ENCODE results near the gene TNFSF11. TPM values are rescaled to one million over a fixed set of nuclear protein-coding genes. Genes with fewer than 3 reads are reported as not detected.

The TNFSF11 gene
- total RNA-seq, 1 donor from 2014 or later: not detected

DNA sequence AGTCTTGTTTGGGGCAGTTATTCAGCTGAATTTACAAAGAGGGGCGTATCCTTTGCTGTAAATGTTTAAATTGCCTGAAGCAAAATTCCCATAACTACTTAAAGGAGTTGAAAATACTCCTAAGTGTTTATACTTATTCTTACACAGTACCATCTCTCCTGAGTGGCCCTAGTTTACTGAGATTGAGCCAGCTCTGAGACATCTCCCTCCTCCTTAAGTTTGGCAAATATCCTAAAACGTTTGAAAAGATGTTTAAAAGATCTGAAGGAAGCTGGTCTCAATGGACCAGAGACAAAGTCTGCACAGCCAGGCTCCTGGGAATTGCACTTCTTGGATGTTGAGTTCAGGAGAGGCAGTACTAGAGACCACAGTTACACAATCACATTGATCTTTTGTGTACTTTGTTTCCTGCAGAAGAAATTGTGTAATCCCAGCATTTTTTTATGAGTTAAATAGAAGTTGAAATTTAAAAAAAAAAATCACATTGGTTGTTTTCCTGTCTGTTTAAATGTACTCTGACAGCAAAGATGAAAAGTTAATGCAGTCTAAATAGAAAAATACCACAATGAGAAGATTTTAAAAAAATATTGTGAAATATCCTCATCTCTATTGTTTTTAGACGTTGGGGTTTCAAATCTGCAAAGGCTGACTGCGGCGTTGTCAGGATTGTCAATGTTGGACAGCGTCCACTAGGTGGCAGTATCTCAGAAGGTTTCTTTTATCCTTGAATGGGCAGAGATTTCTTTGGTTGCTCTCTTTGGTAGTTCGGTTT, 20.7 kb downstream of the TNFSF11 start:
- DNase-seq (ENCODE audit: missing footprints): no peak
- intact Hi-C loops (cut with DNase I): loop anchor here (10.0 kb wide), 2 partner anchors 540 to 1210 kb away; no protein-coding TSS in a partner anchor
- ATAC-seq: peak; percentile 56

- ATAC-seq (no peak), DNase-seq (ENCODE audit: missing footprints) (no peak)
- intact Hi-C loops (cut with DNase I): loop anchor here (10.0 kb wide), 2 partner anchors 540 to 1210 kb away; no protein-coding TSS in a partner anchor
Measured at GRCh38 chr13:42595253-42595571, 21.3 kb downstream of the TNFSF11 start.

DNA sequence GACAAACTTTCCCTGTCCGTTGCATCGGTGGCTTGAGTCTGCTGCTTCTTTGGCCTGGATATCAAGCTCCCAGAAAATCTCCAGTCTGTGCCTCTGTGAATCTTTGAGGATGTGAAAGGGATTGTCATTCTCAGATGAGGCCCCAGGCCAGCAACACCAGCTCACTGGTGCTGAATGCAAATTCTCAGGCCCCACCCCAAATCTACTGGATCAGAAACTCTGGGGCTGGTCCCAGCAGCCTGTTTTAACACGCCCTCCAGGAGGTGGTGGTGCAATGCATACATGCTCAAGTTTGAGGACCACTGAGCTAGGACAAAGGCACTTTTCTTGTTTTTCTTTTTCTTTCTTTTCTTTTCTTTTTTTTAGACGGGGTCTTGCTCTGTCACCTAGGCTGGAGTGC, 23.6 kb downstream of the TNFSF11 start:
- DNase-seq (ENCODE audit: missing footprints) (no peak), ATAC-seq (no peak)
- intact Hi-C loops (cut with DNase I): loop anchor here (10.0 kb wide), 2 partner anchors 537 to 1207 kb away; no protein-coding TSS in a partner anchor

DNA sequence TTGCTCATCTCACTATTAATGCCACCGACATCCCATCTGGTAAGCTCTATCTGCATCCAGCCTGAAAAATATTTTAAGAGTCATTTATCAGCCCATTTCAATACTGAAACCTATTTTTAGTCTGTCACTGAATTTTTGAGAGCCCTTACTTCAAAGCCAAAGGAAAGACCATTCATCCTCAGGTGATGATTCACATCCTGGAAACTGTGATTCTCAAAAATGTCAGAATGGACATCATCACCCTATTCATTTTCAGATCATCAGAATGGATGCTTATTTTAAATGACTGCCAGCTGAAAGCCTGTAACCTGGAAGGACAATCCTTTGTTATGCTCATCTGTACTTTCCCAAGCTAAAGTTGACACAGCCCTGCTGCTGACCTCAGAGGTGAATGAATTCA, 27.0 kb downstream of the TNFSF11 start:
- ATAC-seq (no peak), DNase-seq (ENCODE audit: missing footprints) (no peak)
- intact Hi-C loops (cut with DNase I): no loop called here

GRCh38 chr13:42602906-42603305, 29.0 kb downstream of the TNFSF11 start:
- intact Hi-C loops (cut with DNase I): no loop called here
- no peak for DNase-seq (ENCODE audit: missing footprints)
- no peak for ATAC-seq

- ATAC-seq (no peak), DNase-seq (ENCODE audit: missing footprints) (no peak)
- intact Hi-C loops (cut with DNase I): no loop called here
Measured at GRCh38 chr13:42603571-42603970, 29.6 kb downstream of the TNFSF11 start.

DNA sequence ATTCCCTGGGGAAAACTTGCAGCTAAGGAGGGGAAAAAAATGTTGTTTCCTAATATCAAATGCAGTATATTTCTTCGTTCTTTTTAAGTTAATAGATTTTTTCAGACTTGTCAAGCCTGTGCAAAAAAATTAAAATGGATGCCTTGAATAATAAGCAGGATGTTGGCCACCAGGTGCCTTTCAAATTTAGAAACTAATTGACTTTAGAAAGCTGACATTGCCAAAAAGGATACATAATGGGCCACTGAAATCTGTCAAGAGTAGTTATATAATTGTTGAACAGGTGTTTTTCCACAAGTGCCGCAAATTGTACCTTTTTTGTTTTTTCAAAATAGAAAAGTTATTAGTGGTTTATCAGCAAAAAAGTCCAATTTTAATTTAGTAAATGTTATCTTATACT, 33.6 kb downstream of the TNFSF11 start:
- ATAC-seq (no peak), DNase-seq (ENCODE audit: missing footprints) (no peak)
- intact Hi-C loops (cut with DNase I): no loop called here

DNA sequence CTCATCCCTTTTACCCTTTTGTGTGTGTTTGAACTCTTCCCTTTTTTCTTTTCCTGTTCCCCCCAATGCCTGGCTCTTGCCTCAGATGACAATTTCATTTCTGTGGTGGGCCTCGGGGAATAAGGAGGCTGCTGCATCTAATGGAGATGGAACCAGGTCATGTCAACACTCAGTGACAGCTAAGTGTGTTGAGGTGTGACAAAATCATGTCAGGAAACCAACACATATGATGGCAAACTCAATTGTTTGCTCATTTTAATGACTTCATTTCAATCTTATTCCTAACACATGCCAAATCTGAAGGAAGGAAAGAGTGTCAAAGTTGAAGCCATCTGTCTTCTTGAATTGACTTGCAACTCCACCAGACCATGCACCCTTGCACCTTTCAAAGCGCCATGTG, 36.7 kb downstream of the TNFSF11 start:
- intact Hi-C loops (cut with DNase I): no loop called here
- DNase-seq (ENCODE audit: missing footprints) (no peak), ATAC-seq (no peak)

GRCh38 chr13:42611086-42611779, 37.3 kb downstream of the TNFSF11 start:
- ATAC-seq: no peak
- intact Hi-C loops (cut with DNase I): no loop called here
- no peak for DNase-seq (ENCODE audit: missing footprints)

GRCh38 chr13:42612021-42612765, 38.2 kb downstream of the TNFSF11 start:
- ATAC-seq: no peak
- intact Hi-C loops (cut with DNase I): no loop called here
- DNase-seq (ENCODE audit: missing footprints): no peak

GRCh38 chr13:42614436-42615035, 40.6 kb downstream of the TNFSF11 start:
- no peak for DNase-seq (ENCODE audit: missing footprints)
- no peak for ATAC-seq
- intact Hi-C loops (cut with DNase I): no loop called here

DNA sequence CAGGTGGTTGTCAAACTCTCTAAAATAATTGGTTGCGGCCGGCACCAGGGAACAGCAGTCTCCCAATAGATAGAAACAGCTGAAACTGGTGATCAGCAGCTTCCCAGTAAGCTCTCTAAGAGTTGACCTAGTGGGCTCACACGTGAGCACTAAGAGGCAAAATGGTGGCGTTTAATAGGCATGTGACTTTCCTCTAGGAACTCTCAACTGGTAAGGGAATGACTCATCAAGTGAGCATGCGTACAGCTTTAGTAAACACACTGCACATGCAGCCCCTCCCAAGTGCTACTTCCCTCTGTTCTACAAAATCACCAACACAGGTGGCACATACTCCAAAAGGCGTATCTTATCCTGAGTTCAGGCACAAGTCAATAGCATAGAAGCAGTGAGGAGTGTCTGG, 41.7 kb downstream of the TNFSF11 start:
- ATAC-seq (no peak), DNase-seq (ENCODE audit: missing footprints) (no peak)
- intact Hi-C loops (cut with DNase I): no loop called here

DNA sequence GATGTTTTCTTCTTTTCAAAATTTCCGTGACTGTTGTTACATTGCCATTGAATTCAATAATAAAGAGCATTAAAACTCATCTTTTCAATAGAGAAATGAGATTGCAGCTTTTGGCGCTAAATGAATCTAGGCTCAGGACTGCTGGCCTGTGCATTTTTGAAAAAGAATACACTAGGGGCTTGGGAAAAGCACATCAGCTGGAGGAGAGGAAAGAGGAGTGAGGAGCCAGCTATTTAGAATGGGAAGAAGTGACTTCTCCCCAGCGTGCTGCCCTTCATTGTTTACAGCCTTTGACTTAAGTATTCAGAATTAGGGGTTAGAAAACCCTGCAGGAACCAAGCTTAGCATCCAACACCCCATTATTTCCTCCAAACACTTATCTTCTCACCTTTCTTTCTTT, 43.3 kb downstream of the TNFSF11 start:
- DNase-seq (ENCODE audit: missing footprints) (no peak), ATAC-seq (no peak)
- intact Hi-C loops (cut with DNase I): no loop called here

- intact Hi-C loops (cut with DNase I): no loop called here
- DNase-seq (ENCODE audit: missing footprints) (no peak), ATAC-seq (no peak)
Measured at GRCh38 chr13:42623916-42624315, 50.0 kb downstream of the TNFSF11 start.

DNA sequence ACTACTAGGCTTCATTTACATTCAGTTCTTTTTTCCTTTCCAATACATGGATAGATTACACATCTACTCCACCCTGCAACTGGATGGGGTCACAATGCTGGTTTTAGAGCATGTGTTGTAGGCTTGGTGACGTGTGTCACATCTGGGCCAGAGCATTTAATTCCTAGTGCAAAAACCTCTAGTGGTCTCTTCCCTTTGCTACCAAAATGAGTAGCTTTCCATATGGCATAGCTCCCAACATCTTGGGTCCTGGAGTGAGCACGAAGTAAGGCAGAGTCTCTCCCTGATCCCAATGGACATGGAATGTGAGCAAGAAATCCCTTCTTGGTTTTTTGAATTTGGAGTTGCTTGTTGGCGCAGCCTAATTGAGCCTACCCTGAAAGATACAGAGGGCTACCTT, 51.7 kb downstream of the TNFSF11 start:
- intact Hi-C loops (cut with DNase I): no loop called here

DNA sequence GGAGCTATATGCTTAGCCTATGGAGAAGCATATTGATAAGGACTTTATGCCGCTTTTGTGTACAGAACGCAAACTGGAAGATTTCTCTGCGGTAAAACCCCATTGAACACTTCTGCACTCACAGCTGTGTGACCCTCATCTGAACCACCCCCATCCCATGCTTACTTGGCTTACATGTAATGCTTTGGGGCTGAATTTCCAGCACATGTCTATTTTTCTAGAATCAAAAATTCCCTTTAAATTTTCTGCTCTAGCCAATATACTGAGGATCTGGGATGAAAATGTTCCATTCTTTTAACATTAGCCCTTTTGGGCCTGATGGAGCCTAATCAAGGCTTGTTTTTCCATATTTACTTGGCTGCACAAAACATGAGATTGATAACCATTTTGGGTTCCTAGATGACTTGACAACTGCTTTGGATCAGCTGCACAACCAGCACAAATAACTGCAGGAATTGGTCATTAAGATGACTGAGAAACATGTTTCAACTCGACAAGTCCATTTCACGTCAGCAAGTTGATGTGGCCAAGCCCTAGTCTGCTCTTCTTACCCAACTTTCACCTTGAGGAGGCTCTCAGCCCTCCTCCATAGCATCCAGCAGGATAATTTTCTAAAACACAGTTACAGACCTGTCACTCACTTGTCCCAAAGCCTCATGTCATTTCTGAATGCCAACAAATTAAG, 52.4 kb downstream of the TNFSF11 start:
- no peak for DNase-seq (ENCODE audit: missing footprints)
- no peak for ATAC-seq
- intact Hi-C loops (cut with DNase I): no loop called here

More for the DNA sequence above, 51.7 kb downstream of the TNFSF11 start:
- ATAC-seq (no peak), DNase-seq (ENCODE audit: missing footprints) (no peak)

- ATAC-seq (no peak), DNase-seq (ENCODE audit: missing footprints) (no peak)
- intact Hi-C loops (cut with DNase I): no loop called here
Measured at GRCh38 chr13:42628666-42629065, 54.7 kb downstream of the TNFSF11 start.

GRCh38 chr13:42631181-42631580, 57.2 kb downstream of the TNFSF11 start:
- DNase-seq (ENCODE audit: missing footprints) (no peak), ATAC-seq (no peak)
- intact Hi-C loops (cut with DNase I): no loop called here

DNA sequence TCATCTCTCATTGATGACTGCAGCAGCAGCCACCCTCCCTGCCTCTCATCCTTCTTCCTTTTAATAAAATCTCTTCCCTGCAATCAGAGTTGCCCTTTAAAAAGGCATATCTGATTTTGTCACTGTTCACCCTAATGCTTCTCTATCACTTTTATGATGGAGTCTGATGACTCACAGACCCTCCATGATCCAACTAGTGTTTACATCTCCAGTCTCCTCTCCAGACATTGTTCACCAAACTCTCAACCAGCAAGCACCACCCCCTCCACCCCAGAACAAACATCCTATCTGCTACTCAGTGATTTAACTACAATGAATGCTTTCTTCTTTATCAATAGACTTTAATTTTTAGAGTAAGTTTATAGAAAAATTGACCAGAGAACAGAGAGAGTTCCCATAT, 59.5 kb downstream of the TNFSF11 start:
- no peak for DNase-seq (ENCODE audit: missing footprints)
- no peak for ATAC-seq
- intact Hi-C loops (cut with DNase I): no loop called here

Data from Right ventricle myocardium inferior (tissue), 1 donor.